Spinal cord (tissue), 10 donors: ENCODE data around the gene TMPRSS6. TPM values are rescaled to one million over a fixed set of nuclear protein-coding genes. Genes with fewer than 3 reads are reported as not detected.
A peak's percentile ranks its signal among the peaks of the same experiment; 100 is the strongest.

Experiments used
- DNase-seq, 6 donors: peaks; one replicate each; pipeline versions ENCODE4 v3.0.0 to v3.0.0-alpha.2; 2013 to 2015; ENCODE audit warnings: low spot score in 6 of 6, low read depth in 4 of 6
- H3K27ac ChIP-seq: one replicate; pipeline ENCODE4 v1.5.1; 2013; ENCODE audit warnings: low read depth, low read length, control low read depth
- H3K27me3 ChIP-seq: one replicate; pipeline ENCODE4 v1.6.1; 2013; ENCODE audit warnings: low read length; ENCODE audit not compliant: control insufficient read depth, insufficient read depth
- H3K36me3 ChIP-seq: one replicate; pipeline ENCODE4 v1.6.1; 2013; ENCODE audit warnings: low read length; ENCODE audit not compliant: control insufficient read depth, insufficient read depth
- H3K4me1 ChIP-seq: one replicate; pipeline ENCODE4 v1.6.1; 2013; ENCODE audit warnings: low read length; ENCODE audit not compliant: control insufficient read depth, insufficient read depth
- H3K4me3 ChIP-seq: one replicate; pipeline ENCODE4 v1.5.1; 2013; ENCODE audit warnings: low read depth, low read length, control low read depth
- H3K9me3 ChIP-seq: one replicate; pipeline ENCODE4 v1.6.1; 2013; ENCODE audit warnings: low read length; ENCODE audit not compliant: control insufficient read depth, insufficient read depth
- WGBS: methylation state at CpG from one replicate; pipeline ENCODE4 v1.1.5; 2013; ENCODE audit warnings: missing lambda C conversion rate; ENCODE audit not compliant: insufficient coverage; 5-methylcytosine and 5-hydroxymethylcytosine counted together
- polyA plus RNA-seq, 2 donors: library from polyadenylated mRNA; unstranded; fragments of 120-200 nt; gene quantifications; one replicate each; pipeline ENCODE4 v1.2.1, GENCODE V29; 2013; ENCODE audit not compliant: insufficient read length in 2 of 2
- total RNA-seq, 2 donors: library from RNA; depleted of rRNA in 1 of 2; stranded (reverse); fragments of 120-200 nt in 1 of 2; fragments of >200 nt in 1 of 2; gene quantifications; one replicate each; pipeline versions ENCODE4 v1.2.3 to v1.2.4, GENCODE V29; 2013 to 2014
- donor health status: healthy.

The TMPRSS6 gene
- total and polyA plus RNA-seq, 4 donors: 0.13 to 0.24 (median 0.17) TPM; not detected in 1

GRCh38 chr22:37049224-37049623 lies 60.3 kb downstream of the TMPRSS6 start:
- DNase-seq: no peak
- H3K9me3 ChIP-seq: no peaks in the 10 kb centered on the region
- H3K27me3 ChIP-seq: no peaks in the 10 kb centered on the region
- peaks cover 22% of the 10 kb centered on the region for H3K4me1 ChIP-seq
- H3K36me3 ChIP-seq: peaks cover 17% of the 10 kb centered on the region
- no peak overlapping the region for H3K27ac ChIP-seq
- H3K4me3 ChIP-seq: no peak overlapping the region
- 67% methylated on average over 2 of the region's 2 CpGs for WGBS

GRCh38 chr22:37048133-37048532 lies 61.4 kb downstream of the TMPRSS6 start:
- no peaks in the 10 kb centered on the region for H3K9me3 ChIP-seq
- H3K4me3 ChIP-seq: no peak overlapping the region
- no peak for DNase-seq
- peaks cover 21% of the 10 kb centered on the region for H3K4me1 ChIP-seq
- H3K27me3 ChIP-seq: no peaks in the 10 kb centered on the region
- H3K27ac ChIP-seq: no peak overlapping the region
- 77% methylated on average over 2 of the region's 6 CpGs for WGBS
- H3K36me3 ChIP-seq: peaks cover 6% of the 10 kb centered on the region

- Histone ChIP-seq H3K27me3 (no peaks in the 10 kb centered on the region), H3K9me3 (no peaks in the 10 kb centered on the region), H3K36me3 (no peaks in the 10 kb centered on the region), H3K4me3 (no peak overlapping the region), H3K27ac (no peak overlapping the region), H3K4me1 (peaks cover 10% of the 10 kb centered on the region)
- DNase-seq: peak in 1 of 6 donors; percentile 74
- WGBS: 74% methylated on average over 5 of the region's 7 CpGs
Observed at GRCh38 chr22:37047006-37047405, 62.5 kb downstream of the TMPRSS6 start.

- Histone ChIP-seq H3K36me3 (no peaks in the 10 kb centered on the region), H3K4me1 (peaks cover 10% of the 10 kb centered on the region), H3K9me3 (no peaks in the 10 kb centered on the region), H3K27me3 (no peaks in the 10 kb centered on the region), H3K27ac (no peak overlapping the region), H3K4me3 (no peak overlapping the region)
- no peak for DNase-seq
- 83% methylated on average over 6 of the region's 6 CpGs for WGBS
Observed at GRCh38 chr22:37046589-37046988, 62.9 kb downstream of the TMPRSS6 start.

- Histone ChIP-seq H3K9me3 (no peaks in the 10 kb centered on the region), H3K27ac (no peak overlapping the region), H3K27me3 (no peaks in the 10 kb centered on the region), H3K4me1 (peaks cover 8% of the 10 kb centered on the region), H3K36me3 (no peaks in the 10 kb centered on the region), H3K4me3 (no peak overlapping the region)
- WGBS: 71% methylated on average over 1 of the region's 4 CpGs
- peak in 2 of 6 donors; percentile 38 to 64 for DNase-seq
Observed at GRCh38 chr22:37045958-37046357, 63.6 kb downstream of the TMPRSS6 start.

GRCh38 chr22:37044634-37045625 lies 64.6 kb downstream of the TMPRSS6 start:
- Histone ChIP-seq H3K36me3 (no peaks in the 10 kb centered on the region), H3K9me3 (no peaks in the 10 kb centered on the region), H3K27ac (no peak overlapping the region), H3K4me1 (peaks cover 8% of the 10 kb centered on the region), H3K4me3 (no peak overlapping the region), H3K27me3 (no peaks in the 10 kb centered on the region)
- no peak for DNase-seq
- WGBS: 93% methylated on average over 2 of the region's 9 CpGs

- DNase-seq: no peak
- 47% methylated on average over 14 of the region's 17 CpGs for WGBS
Observed at GRCh38 chr22:37043828-37044538, 65.5 kb downstream of the TMPRSS6 start.

GRCh38 chr22:37043209-37043827 lies 66.2 kb downstream of the TMPRSS6 start:
- Histone ChIP-seq H3K4me3 (no peak overlapping the region), H3K27me3 (no peaks in the 10 kb centered on the region), H3K36me3 (no peaks in the 10 kb centered on the region), H3K27ac (no peak overlapping the region), H3K9me3 (no peaks in the 10 kb centered on the region), H3K4me1 (peaks cover 8% of the 10 kb centered on the region)
- DNase-seq: no peak
- 93% methylated on average over 4 of the region's 7 CpGs for WGBS

More at GRCh38 chr22:37043828-37044538, 65.5 kb downstream of the TMPRSS6 start:
- H3K9me3 ChIP-seq: no peaks in the 10 kb centered on the region
- H3K4me1 ChIP-seq: peaks cover 8% of the 10 kb centered on the region
- H3K36me3 ChIP-seq: no peaks in the 10 kb centered on the region
- no peaks in the 10 kb centered on the region for H3K27me3 ChIP-seq
- no peak overlapping the region for H3K27ac ChIP-seq
- no peak overlapping the region for H3K4me3 ChIP-seq

GRCh38 chr22:37039466-37039865 lies 70.0 kb downstream of the TMPRSS6 start:
- no peak for DNase-seq
- Histone ChIP-seq H3K4me1 (peaks cover 8% of the 10 kb centered on the region), H3K27ac (no peak overlapping the region), H3K9me3 (no peaks in the 10 kb centered on the region), H3K36me3 (no peaks in the 10 kb centered on the region), H3K27me3 (no peaks in the 10 kb centered on the region), H3K4me3 (no peak overlapping the region)
- WGBS: no CpG with 5 or more reads among the region's 2 CpGs
